Activated naive CD8-positive, alpha-beta T cell treated with anti-CD3 and anti-CD28 coated beads for 36 hours (primary cell): ENCODE results near the gene HLA-DPB1. TPM values are rescaled to one million over a fixed set of nuclear protein-coding genes. Genes with fewer than 3 reads are reported as not detected.
"Not testable (repeated sequence)": the region's sequence is repeated elsewhere in the genome, so short reads cannot be mapped to it uniquely, and the experiment has no call there.

Experiments
- DNase-seq: peaks from one replicate; pipeline ENCODE4 v3.0.0; 2021
- H3K27ac Mint-ChIP-seq: one replicate; pipeline ENCODE4 v1.8.0; 2022; ENCODE audit warnings: mild to moderate bottlenecking, moderate library complexity, mixed read lengths
- H3K27me3 Mint-ChIP-seq: one replicate; pipeline ENCODE4 v1.8.0; 2022; ENCODE audit warnings: mild to moderate bottlenecking, mixed read lengths
- H3K36me3 Mint-ChIP-seq: one replicate; pipeline ENCODE4 v1.8.0; 2021; ENCODE audit warnings: mild to moderate bottlenecking, mixed read lengths
- H3K4me1 Mint-ChIP-seq: one replicate; pipeline ENCODE4 v1.8.0; 2021; ENCODE audit warnings: mixed read lengths
- H3K4me3 Mint-ChIP-seq: one replicate; pipeline ENCODE4 v1.8.0; 2022; ENCODE audit warnings: mild to moderate bottlenecking, moderate library complexity, mixed read lengths
- H3K9me3 Mint-ChIP-seq: one replicate; pipeline ENCODE4 v1.8.0; 2022; ENCODE audit warnings: mixed read lengths
- total RNA-seq, 2 experiments: library from RNA; stranded (reverse); gene quantifications; one replicate each; pipeline ENCODE4 v1.2.3, GENCODE V29; 2021

HLA-DPB1 gene
- total RNA-seq, 2 experiments from 2014 or later: 8.2 to 9.3 TPM

- not testable (repeated sequence) for H3K27ac Mint-ChIP-seq, H3K36me3 Mint-ChIP-seq
Observed at GRCh38 chr6:33063435-33063834, 12.4 kb upstream of the HLA-DPB1 start.

DNA sequence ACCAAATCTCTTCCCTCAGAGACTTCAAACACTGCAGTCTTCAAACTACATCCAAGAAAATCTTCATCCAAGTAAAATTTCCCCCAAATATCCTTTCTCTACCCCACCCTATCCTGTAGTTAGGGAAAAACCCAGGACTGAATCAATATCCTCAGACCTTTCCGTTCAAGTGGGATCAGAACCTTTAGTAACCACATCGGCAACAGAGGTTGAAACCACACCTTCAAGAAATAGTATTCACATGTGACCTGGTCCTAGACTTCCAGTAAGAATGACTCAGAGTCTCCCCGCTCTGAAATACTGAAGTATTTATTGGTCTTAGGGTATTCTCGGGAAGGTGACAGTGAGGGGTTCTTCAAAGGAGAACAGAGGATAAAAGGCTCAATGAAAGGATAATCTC, 11.1 kb upstream of the HLA-DPB1 start:
- H3K27ac Mint-ChIP-seq: no peak overlapping the region
- no peaks in the 10 kb centered on the region for H3K9me3 Mint-ChIP-seq
- H3K4me3 Mint-ChIP-seq: no peak overlapping the region
- no peak for DNase-seq
- peaks cover 4% of the 10 kb centered on the region for H3K4me1 Mint-ChIP-seq
- peaks cover 5% of the 10 kb centered on the region for H3K36me3 Mint-ChIP-seq
- H3K27me3 Mint-ChIP-seq: peaks cover 6% of the 10 kb centered on the region

More at GRCh38 chr6:33063435-33063834, 12.4 kb upstream of the HLA-DPB1 start:
- not testable (repeated sequence) for DNase-seq, H3K9me3 Mint-ChIP-seq, H3K4me1 Mint-ChIP-seq, H3K27me3 Mint-ChIP-seq, H3K4me3 Mint-ChIP-seq

DNA sequence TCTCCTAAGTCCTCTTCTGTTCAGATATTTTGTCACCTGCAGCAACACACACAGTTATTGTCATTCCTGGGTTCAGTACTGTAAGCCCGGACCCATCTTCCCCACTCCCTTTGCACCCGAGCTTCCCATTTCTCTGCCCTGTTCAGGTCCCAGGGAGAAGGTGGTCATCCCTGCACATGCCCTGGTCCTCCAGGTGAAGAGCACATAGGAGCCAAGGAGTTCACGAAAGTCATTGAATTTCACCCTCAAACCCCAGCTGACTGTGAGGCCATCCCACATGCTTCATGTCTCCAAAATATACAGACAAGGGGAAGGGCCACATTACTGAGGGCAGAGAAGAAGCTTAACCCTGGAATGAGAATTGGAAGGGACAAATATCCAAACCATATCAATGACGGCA, 10.5 kb upstream of the HLA-DPB1 start:
- no peaks in the 10 kb centered on the region for H3K9me3 Mint-ChIP-seq
- H3K4me1 Mint-ChIP-seq: peaks cover 4% of the 10 kb centered on the region
- peaks cover 5% of the 10 kb centered on the region for H3K36me3 Mint-ChIP-seq
- H3K27me3 Mint-ChIP-seq: peaks cover 6% of the 10 kb centered on the region
- no peak overlapping the region for H3K4me3 Mint-ChIP-seq
- DNase-seq: no peak
- no peak overlapping the region for H3K27ac Mint-ChIP-seq

GRCh38 chr6:33066917-33067521, 8.8 kb upstream of the HLA-DPB1 start:
- no peak for DNase-seq
- Mint-ChIP-seq H3K9me3 (no peaks in the 10 kb centered on the region), H3K27ac (no peak overlapping the region), H3K27me3 (peaks cover 6% of the 10 kb centered on the region), H3K4me1 (peaks cover 7% of the 10 kb centered on the region), H3K36me3 (peaks cover 5% of the 10 kb centered on the region), H3K4me3 (no peak overlapping the region)

DNA sequence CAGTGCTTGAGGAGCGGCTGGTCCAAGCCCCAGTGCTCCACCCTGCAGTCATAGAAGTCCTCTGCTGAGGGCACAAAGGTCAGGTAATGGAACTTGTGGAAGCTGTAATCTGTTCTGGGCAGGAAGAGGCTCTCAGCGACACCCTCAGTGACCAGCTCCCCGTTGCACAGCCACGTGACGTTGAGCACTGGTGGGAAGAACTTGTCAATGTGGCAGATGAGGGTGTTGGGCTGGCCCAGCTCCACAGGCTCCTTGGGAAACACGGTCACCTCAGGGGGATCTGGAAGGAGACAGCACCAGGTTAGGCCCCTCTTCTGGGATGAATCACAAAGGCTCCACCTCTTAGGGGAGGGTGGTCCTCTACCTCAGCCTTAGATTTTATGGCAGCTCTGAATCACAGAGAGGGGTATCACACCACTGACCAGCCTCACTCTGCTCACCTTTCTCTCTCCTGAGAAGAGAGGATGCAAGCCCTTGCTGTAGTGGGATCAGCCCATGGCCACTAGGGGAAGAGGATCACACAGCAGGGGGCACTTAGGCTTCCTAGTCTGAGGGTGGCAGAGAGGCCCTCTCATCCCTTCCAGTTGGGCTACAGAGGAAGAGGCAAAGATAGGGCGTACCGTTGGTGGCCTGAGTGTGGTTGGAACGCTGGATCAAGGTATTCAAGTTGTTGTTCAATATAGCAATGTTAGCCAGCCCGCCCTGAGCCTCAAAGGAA, 6.6 kb upstream of the HLA-DPB1 start:
- peaks cover 5% of the 10 kb centered on the region for H3K36me3 Mint-ChIP-seq
- H3K27ac Mint-ChIP-seq: no peak overlapping the region
- DNase-seq: no peak
- H3K9me3 Mint-ChIP-seq: no peaks in the 10 kb centered on the region
- peaks cover 10% of the 10 kb centered on the region for H3K27me3 Mint-ChIP-seq
- H3K4me3 Mint-ChIP-seq: no peak overlapping the region
- H3K4me1 Mint-ChIP-seq: peaks cover 19% of the 10 kb centered on the region

- Mint-ChIP-seq H3K4me3 (no peak overlapping the region), H3K36me3 (peaks cover 5% of the 10 kb centered on the region), H3K9me3 (no peaks in the 10 kb centered on the region), H3K4me1 (peaks cover 22% of the 10 kb centered on the region), H3K27me3 (peaks cover 4% of the 10 kb centered on the region), H3K27ac (no peak overlapping the region)
- no peak for DNase-seq
Observed at GRCh38 chr6:33070909-33071308, 4.9 kb upstream of the HLA-DPB1 start.

- no peak overlapping the region for H3K27ac Mint-ChIP-seq
- H3K4me1 Mint-ChIP-seq: peaks cover 25% of the 10 kb centered on the region
- peaks cover 4% of the 10 kb centered on the region for H3K27me3 Mint-ChIP-seq
- no peaks in the 10 kb centered on the region for H3K9me3 Mint-ChIP-seq
- peak overlapping the region; percentile 25 for H3K4me3 Mint-ChIP-seq
- no peak for DNase-seq
- peaks cover 5% of the 10 kb centered on the region for H3K36me3 Mint-ChIP-seq
Observed at GRCh38 chr6:33071569-33071968, 4.2 kb upstream of the HLA-DPB1 start.

GRCh38 chr6:33072508-33073100, 3.2 kb upstream of the HLA-DPB1 start:
- H3K9me3 Mint-ChIP-seq: no peaks in the 10 kb centered on the region
- no peak for DNase-seq
- peaks cover 4% of the 10 kb centered on the region for H3K27me3 Mint-ChIP-seq
- no peak overlapping the region for H3K27ac Mint-ChIP-seq
- peaks cover 5% of the 10 kb centered on the region for H3K36me3 Mint-ChIP-seq
- peak overlapping the region; percentile 38 for H3K4me3 Mint-ChIP-seq
- H3K4me1 Mint-ChIP-seq: peaks cover 31% of the 10 kb centered on the region

- no peaks in the 10 kb centered on the region for H3K9me3 Mint-ChIP-seq
- peaks cover 4% of the 10 kb centered on the region for H3K36me3 Mint-ChIP-seq
- peak within 1 kb of the TSS; percentile 63 for H3K27ac Mint-ChIP-seq
- DNase-seq: peak; percentile 35
- H3K4me1 Mint-ChIP-seq: peaks cover 36% of the 10 kb centered on the region
- peaks cover 4% of the 10 kb centered on the region for H3K27me3 Mint-ChIP-seq
- peak within 1 kb of the TSS; percentile 73 for H3K4me3 Mint-ChIP-seq
Observed at GRCh38 chr6:33073431-33073871, 2.3 kb upstream of the HLA-DPB1 start, which contains the start of gene HLA-DPA1. HLA-DPA1 (minus strand) TSS chr6:33073649.

DNA sequence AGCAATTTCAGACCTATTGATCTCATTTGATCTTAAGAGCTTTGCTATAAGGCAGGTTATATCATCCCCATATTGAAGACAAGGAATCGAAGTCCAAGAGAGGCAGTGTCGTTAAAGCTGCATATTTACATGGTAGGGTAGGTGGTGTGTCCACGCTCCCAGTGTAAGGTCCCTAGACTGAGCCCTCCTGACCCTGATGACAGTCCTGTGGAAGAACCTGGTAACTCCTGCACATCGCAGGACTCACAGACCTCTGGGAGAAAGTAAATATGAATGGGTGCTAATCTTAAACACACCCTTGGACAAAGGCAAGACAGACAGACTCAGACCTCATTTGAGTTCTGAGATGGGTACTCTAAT, 602 bp upstream of the HLA-DPB1 start:
- Mint-ChIP-seq H3K36me3 (no peaks in the 10 kb centered on the region), H3K27ac (peak overlapping the region; percentile 68), H3K27me3 (peaks cover 4% of the 10 kb centered on the region), H3K9me3 (no peaks in the 10 kb centered on the region), H3K4me3 (no peak overlapping the region), H3K4me1 (peaks cover 40% of the 10 kb centered on the region)
- DNase-seq: no peak

DNA sequence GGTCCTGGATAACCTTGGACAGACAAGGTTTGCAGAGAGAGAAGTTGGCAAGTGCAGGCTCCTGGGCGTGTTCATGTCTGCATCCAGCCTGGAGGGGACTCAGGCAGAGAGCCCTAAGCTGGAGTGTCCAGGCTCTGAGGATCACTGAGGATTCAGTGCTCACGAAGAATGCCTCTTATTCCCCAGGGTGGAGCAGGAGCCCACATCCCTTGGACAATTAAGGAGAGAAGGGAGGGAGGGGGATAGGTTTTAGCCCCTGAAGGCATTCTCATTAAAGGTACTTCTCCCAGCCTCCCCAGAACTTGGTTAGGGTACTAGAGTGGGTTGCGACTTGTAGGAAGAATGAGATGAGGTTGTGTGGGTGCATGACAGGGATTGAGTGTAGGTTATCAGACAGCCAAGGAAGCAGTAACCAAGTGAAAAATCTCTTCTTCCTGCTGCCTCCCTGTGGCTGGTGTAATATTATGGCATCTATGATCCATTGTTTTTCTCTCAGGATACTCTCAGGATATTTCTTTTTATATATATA, 680 bp downstream of the HLA-DPB1 start:
- Mint-ChIP-seq H3K27ac (peak overlapping the region; percentile 63), H3K9me3 (no peaks in the 10 kb centered on the region), H3K27me3 (peaks cover 4% of the 10 kb centered on the region), H3K36me3 (no peaks in the 10 kb centered on the region), H3K4me1 (peaks cover 42% of the 10 kb centered on the region), H3K4me3 (peak overlapping the region; percentile 77)
- DNase-seq: no peak

- no peak overlapping the region for H3K4me3 Mint-ChIP-seq
- peaks cover 38% of the 10 kb centered on the region for H3K4me1 Mint-ChIP-seq
- H3K9me3 Mint-ChIP-seq: no peaks in the 10 kb centered on the region
- peaks cover 4% of the 10 kb centered on the region for H3K27me3 Mint-ChIP-seq
- no peak overlapping the region for H3K27ac Mint-ChIP-seq
- DNase-seq: no peak
- no peaks in the 10 kb centered on the region for H3K36me3 Mint-ChIP-seq
Observed at GRCh38 chr6:33077908-33078307, 2.1 kb downstream of the HLA-DPB1 start.

DNA sequence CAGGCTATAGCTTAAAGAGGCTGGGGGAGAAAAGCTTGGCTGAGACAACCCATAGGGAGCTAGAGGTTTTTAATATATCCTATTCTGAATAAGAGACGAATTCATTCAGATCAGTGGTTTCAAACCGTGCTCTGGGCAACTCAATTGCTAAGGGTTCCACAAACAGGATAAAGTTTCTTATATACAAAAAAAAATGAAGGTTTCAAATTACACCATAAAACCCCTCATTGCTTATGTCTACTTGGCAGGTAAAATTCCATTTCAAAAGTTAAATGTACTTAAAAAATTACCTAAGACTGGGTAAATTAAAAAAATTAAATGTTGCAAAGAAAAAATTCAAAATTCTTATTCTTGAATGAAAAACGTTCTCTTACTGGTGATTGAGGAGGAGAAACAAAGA, 2.7 kb downstream of the HLA-DPB1 start:
- Mint-ChIP-seq H3K27me3 (peaks cover 4% of the 10 kb centered on the region), H3K4me3 (no peak overlapping the region), H3K36me3 (no peaks in the 10 kb centered on the region), H3K27ac (no peak overlapping the region), H3K9me3 (no peaks in the 10 kb centered on the region), H3K4me1 (peaks cover 35% of the 10 kb centered on the region)
- DNase-seq: no peak

GRCh38 chr6:33078919-33079521, 3.2 kb downstream of the HLA-DPB1 start:
- H3K36me3 Mint-ChIP-seq: no peaks in the 10 kb centered on the region
- H3K4me1 Mint-ChIP-seq: peaks cover 32% of the 10 kb centered on the region
- DNase-seq: no peak
- no peaks in the 10 kb centered on the region for H3K27me3 Mint-ChIP-seq
- no peaks in the 10 kb centered on the region for H3K9me3 Mint-ChIP-seq
- H3K27ac Mint-ChIP-seq: no peak overlapping the region
- no peak overlapping the region for H3K4me3 Mint-ChIP-seq

DNA sequence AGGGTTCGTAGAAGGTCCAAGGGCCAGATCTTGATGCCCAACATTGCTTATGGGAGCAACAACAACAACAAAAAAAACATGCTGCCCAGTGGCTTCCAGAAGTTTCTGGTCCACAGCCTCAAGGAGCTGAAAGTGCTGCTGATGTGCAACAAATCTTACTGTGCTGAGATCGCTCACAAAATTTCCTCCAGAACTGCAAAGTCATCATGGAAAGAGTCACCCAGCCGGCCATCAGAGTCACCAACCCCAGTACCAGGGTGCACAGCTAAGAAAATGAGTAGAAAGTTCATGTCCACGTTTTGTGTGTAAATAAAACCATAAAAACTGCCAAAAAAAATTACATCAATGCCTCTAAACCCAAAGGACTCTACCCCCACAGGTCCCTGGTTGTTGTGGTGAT, 3.8 kb downstream of the HLA-DPB1 start:
- H3K27ac Mint-ChIP-seq: no peak overlapping the region
- H3K27me3 Mint-ChIP-seq: no peaks in the 10 kb centered on the region
- peaks cover 32% of the 10 kb centered on the region for H3K4me1 Mint-ChIP-seq
- no peaks in the 10 kb centered on the region for H3K36me3 Mint-ChIP-seq
- no peak for DNase-seq
- H3K4me3 Mint-ChIP-seq: no peak overlapping the region
- H3K9me3 Mint-ChIP-seq: no peaks in the 10 kb centered on the region
